ENCODE data around the gene ELMO1.

ELMO1 gene

GRCh38 chr7:37480041-37481031 lies 31.7 kb upstream of the ELMO1 start:
- Histone ChIP-seq H3K4me3 (ENCODE audit: low read depth, low read length) (no peak overlapping the region), H3K27me3 (ENCODE audit: insufficient read depth, low read depth, severe bottlenecking) (no peaks in the 10 kb centered on the region), H3K27ac (no peak overlapping the region), H3K36me3 (no peaks in the 10 kb centered on the region), H3K9me3 (ENCODE audit: severe bottlenecking) (no peaks in the 10 kb centered on the region)
- no peak for DNase-seq
- TF ChIP-seq CTCF (IDR thresholded peaks at IDR 0.05; ENCODE audit: low read depth, low read length), result no peak

DNA sequence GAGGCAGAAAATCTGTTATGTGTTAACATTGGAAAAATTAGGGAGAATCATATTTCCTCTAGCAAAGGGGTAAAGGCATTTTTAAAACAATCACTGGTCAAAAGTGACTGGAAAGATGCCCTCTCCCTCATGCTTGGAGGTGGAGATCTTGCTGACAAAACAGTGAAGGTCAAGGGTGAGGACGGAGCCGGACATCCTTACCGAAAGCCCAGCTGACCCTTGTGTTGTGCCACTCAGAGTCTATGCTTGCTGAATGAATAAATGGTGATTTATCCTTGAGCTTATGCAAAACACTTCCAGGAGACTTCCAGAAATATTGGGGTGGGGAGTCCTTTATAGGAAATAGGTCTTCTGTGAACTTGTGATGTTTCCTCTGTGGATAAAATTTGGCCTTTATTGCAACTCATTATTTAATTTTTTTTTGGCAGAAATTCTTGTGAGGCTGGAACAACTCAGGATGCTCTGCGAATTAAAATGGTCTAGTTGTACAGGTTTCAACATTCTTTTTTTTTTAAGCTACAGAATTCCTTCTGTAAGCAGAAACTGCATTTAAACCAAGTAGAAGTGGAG lies 28.3 kb upstream of the ELMO1 start:
- H3K27ac ChIP-seq, result no peak overlapping the region
- no peak overlapping the region for H3K4me3 ChIP-seq (ENCODE audit: low read depth, low read length)
- H3K36me3 ChIP-seq, result no peaks in the 10 kb centered on the region
- no peak for DNase-seq
- no peaks in the 10 kb centered on the region for H3K9me3 ChIP-seq (ENCODE audit: severe bottlenecking)
- no peak for TF ChIP-seq CTCF (IDR thresholded peaks at IDR 0.05; ENCODE audit: low read depth, low read length)
- H3K27me3 ChIP-seq (ENCODE audit: insufficient read depth, low read depth, severe bottlenecking), result no peaks in the 10 kb centered on the region

DNA sequence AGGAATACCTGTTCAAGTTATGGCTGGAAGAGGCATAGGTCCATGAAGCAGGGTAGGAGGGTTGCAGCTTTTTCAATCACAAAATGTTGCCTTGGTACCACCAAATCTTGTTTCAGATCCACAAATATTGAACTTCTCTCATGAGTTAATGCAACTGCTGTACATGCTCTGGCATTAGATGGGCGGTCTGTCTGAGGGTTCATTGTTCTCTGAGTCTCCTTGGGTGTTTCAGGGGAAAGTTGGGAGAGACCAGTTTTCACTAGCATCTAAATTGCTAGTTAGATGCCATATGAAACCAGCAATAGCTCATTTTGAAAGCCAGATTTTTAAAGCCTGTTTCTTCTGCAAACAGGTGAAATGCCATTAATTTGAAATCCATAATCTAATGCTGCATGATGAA lies 27.8 kb upstream of the ELMO1 start:
- no peaks in the 10 kb centered on the region for H3K27me3 ChIP-seq (ENCODE audit: insufficient read depth, low read depth, severe bottlenecking)
- H3K27ac ChIP-seq, result no peak overlapping the region
- no peak for DNase-seq
- H3K9me3 ChIP-seq (ENCODE audit: severe bottlenecking), result no peaks in the 10 kb centered on the region
- no peak overlapping the region for H3K4me3 ChIP-seq (ENCODE audit: low read depth, low read length)
- no peak for TF ChIP-seq CTCF (IDR thresholded peaks at IDR 0.05; ENCODE audit: low read depth, low read length)
- no peaks in the 10 kb centered on the region for H3K36me3 ChIP-seq

DNA sequence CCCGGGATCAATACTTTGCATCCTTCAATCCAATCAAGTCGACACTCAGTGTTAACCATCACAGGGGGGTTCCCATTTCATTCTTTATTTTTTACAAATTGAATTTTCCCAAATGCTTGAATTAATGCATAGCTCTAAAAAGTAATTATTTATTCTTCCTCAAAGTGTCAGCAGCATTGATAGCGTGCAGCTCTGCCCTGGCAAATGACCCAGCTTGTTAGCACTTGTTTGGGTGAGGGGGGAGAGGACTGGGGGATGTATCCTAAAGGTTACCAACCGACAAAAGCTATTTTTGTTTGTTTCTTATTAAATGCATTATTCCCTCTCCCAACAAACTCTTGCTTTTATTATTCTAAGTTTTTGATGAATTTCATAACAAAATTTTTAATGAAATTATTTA lies 27.0 kb upstream of the ELMO1 start:
- no peaks in the 10 kb centered on the region for H3K36me3 ChIP-seq
- no peak for DNase-seq
- no peak overlapping the region for H3K27ac ChIP-seq
- H3K27me3 ChIP-seq (ENCODE audit: insufficient read depth, low read depth, severe bottlenecking), result no peaks in the 10 kb centered on the region
- no peak for TF ChIP-seq CTCF (IDR thresholded peaks at IDR 0.05; ENCODE audit: low read depth, low read length)
- no peak overlapping the region for H3K4me3 ChIP-seq (ENCODE audit: low read depth, low read length)
- no peaks in the 10 kb centered on the region for H3K9me3 ChIP-seq (ENCODE audit: severe bottlenecking)

- no peak for DNase-seq
- TF ChIP-seq CTCF (IDR thresholded peaks at IDR 0.05; ENCODE audit: low read depth, low read length), result no peak
- no peak overlapping the region for H3K4me3 ChIP-seq (ENCODE audit: low read depth, low read length)
- no peaks in the 10 kb centered on the region for H3K9me3 ChIP-seq (ENCODE audit: severe bottlenecking)
- no peaks in the 10 kb centered on the region for H3K27me3 ChIP-seq (ENCODE audit: insufficient read depth, low read depth, severe bottlenecking)
- no peak overlapping the region for H3K27ac ChIP-seq
- H3K36me3 ChIP-seq, result no peaks in the 10 kb centered on the region
Measured at GRCh38 chr7:37471619-37472018, 23.0 kb upstream of the ELMO1 start.

Data from WERI-Rb-1 (cell line).